ENCODE measurements around the gene P2RY8. TPM values are rescaled to one million over a fixed set of nuclear protein-coding genes. Genes with fewer than 3 reads are reported as not detected.

The P2RY8 gene
- total RNA-seq, 1 donor from 2014 or later, result not detected

- no peak for DNase-seq (ENCODE audit: low spot score)
- peaks cover 14% of the 10 kb centered on the region for H3K36me3 Mint-ChIP-seq (ENCODE audit: low read depth, unreplicated experiment)
- no peak overlapping the region for H3K27ac Mint-ChIP-seq (ENCODE audit: unreplicated experiment)
- peaks cover 43% of the 10 kb centered on the region for H3K9me3 Mint-ChIP-seq (ENCODE audit: unreplicated experiment)
- H3K4me1 Mint-ChIP-seq (ENCODE audit: unreplicated experiment), result no peaks in the 10 kb centered on the region
- no peak overlapping the region for H3K4me3 Mint-ChIP-seq (ENCODE audit: unreplicated experiment)
- H3K27me3 Mint-ChIP-seq (ENCODE audit: unreplicated experiment), result peaks cover 5% of the 10 kb centered on the region
- no peak for TF ChIP-seq CTCF (IDR thresholded peaks at IDR 0.05; ENCODE audit: unreplicated experiment)
These were observed 15.5 kb downstream of the P2RY8 start for GRCh38 chrX:1521459-1521956.

GRCh38 chrX:1520350-1520749, 16.6 kb downstream of the P2RY8 start:
- no peak for DNase-seq (ENCODE audit: low spot score)
- Mint-ChIP-seq H3K27me3 (ENCODE audit: unreplicated experiment) (peaks cover 6% of the 10 kb centered on the region), H3K4me3 (ENCODE audit: unreplicated experiment) (no peak overlapping the region), H3K36me3 (ENCODE audit: low read depth, unreplicated experiment) (peaks cover 15% of the 10 kb centered on the region), H3K4me1 (ENCODE audit: unreplicated experiment) (no peaks in the 10 kb centered on the region), H3K27ac (ENCODE audit: unreplicated experiment) (no peak overlapping the region), H3K9me3 (ENCODE audit: unreplicated experiment) (peaks cover 48% of the 10 kb centered on the region)
- no peak for TF ChIP-seq CTCF (IDR thresholded peaks at IDR 0.05; ENCODE audit: unreplicated experiment)

GRCh38 chrX:1519022-1519497, 17.9 kb downstream of the P2RY8 start:
- H3K36me3 Mint-ChIP-seq (ENCODE audit: low read depth, unreplicated experiment), result peaks cover 15% of the 10 kb centered on the region
- H3K4me3 Mint-ChIP-seq (ENCODE audit: unreplicated experiment), result peak overlapping the region; percentile 4
- peaks cover 6% of the 10 kb centered on the region for H3K27me3 Mint-ChIP-seq (ENCODE audit: unreplicated experiment)
- no peak for DNase-seq (ENCODE audit: low spot score)
- no peak for TF ChIP-seq CTCF (IDR thresholded peaks at IDR 0.05; ENCODE audit: unreplicated experiment)
- peaks cover 48% of the 10 kb centered on the region for H3K9me3 Mint-ChIP-seq (ENCODE audit: unreplicated experiment)
- H3K4me1 Mint-ChIP-seq (ENCODE audit: unreplicated experiment), result no peaks in the 10 kb centered on the region
- no peak overlapping the region for H3K27ac Mint-ChIP-seq (ENCODE audit: unreplicated experiment)

GRCh38 chrX:1518512-1518911, 18.5 kb downstream of the P2RY8 start:
- Mint-ChIP-seq H3K4me3 (ENCODE audit: unreplicated experiment) (peak overlapping the region; percentile 4), H3K9me3 (ENCODE audit: unreplicated experiment) (peaks cover 52% of the 10 kb centered on the region), H3K36me3 (ENCODE audit: low read depth, unreplicated experiment) (peaks cover 15% of the 10 kb centered on the region), H3K27ac (ENCODE audit: unreplicated experiment) (no peak overlapping the region), H3K27me3 (ENCODE audit: unreplicated experiment) (peaks cover 7% of the 10 kb centered on the region), H3K4me1 (ENCODE audit: unreplicated experiment) (no peaks in the 10 kb centered on the region)
- DNase-seq (ENCODE audit: low spot score), result no peak
- TF ChIP-seq CTCF (IDR thresholded peaks at IDR 0.05; ENCODE audit: unreplicated experiment), result no peak

DNA sequence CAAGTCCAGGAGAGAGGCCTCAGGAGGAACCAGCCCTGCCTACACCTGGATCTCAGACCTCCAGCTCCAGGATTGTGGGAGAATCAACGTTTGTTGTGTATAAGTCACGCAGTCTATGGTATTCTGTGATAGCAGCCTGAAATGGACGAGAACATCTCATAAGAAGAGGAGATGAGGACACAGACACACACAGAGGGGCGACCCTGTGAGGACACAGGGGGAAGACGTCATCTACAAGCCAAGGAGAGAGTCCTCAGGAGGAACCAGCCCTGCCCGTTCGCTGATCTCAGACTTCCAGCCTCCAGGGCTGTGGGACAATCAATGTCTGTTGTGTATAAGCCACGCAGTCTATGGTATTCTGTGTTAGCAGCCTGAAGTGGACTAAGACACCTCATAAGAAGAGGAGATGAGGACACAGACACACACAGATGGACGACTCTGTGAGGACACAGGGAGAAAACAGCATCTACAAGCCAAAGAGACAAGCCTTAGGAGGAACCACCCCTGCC, 20.3 kb downstream of the P2RY8 start:
- Mint-ChIP-seq H3K9me3 (ENCODE audit: unreplicated experiment) (peaks cover 51% of the 10 kb centered on the region), H3K27ac (ENCODE audit: unreplicated experiment) (no peak overlapping the region), H3K4me1 (ENCODE audit: unreplicated experiment) (no peaks in the 10 kb centered on the region), H3K27me3 (ENCODE audit: unreplicated experiment) (peaks cover 7% of the 10 kb centered on the region), H3K36me3 (ENCODE audit: low read depth, unreplicated experiment) (peaks cover 15% of the 10 kb centered on the region), H3K4me3 (ENCODE audit: unreplicated experiment) (no peak overlapping the region)
- TF ChIP-seq CTCF (IDR thresholded peaks at IDR 0.05; ENCODE audit: unreplicated experiment), result no peak
- DNase-seq (ENCODE audit: low spot score), result no peak
